ENCODE results near the gene ISM1. TPM values are rescaled to one million over a fixed set of nuclear protein-coding genes. Genes with fewer than 3 reads are reported as not detected.

ISM1 gene
- polyA plus RNA-seq, 1 experiment: 0.25 TPM

DNA sequence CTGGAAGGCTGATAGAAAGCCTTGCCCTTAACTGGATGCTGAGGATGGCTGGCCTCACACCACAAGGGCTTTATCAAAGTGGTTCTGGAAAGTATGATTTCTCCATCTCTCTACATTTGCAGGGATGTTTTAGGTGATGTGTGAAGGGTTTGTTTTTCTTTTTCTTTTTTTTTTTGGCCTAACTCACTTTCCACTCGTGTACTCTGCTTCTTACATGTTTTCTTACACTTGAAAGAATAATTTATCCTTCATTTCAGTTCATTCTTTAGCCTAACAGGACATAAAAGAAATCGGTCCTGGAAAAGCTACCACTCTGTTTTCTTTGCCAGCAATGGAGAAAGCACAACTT is 41.2 kb downstream of the ISM1 start:
- no peaks in the 10 kb centered on the region for H3K27me3 ChIP-seq (ENCODE audit: control insufficient read depth, insufficient read depth, low read length)
- ChIA-PET POLR2A (no interaction called here), CTCF (interaction anchor here (0.6 to 1.4 kb wide), 12 partner anchors 9 to 284 kb away, joined by 3 to 5 read pairs (median 4); no protein-coding TSS in a partner anchor)
- TF ChIP-seq, protein P1, sequence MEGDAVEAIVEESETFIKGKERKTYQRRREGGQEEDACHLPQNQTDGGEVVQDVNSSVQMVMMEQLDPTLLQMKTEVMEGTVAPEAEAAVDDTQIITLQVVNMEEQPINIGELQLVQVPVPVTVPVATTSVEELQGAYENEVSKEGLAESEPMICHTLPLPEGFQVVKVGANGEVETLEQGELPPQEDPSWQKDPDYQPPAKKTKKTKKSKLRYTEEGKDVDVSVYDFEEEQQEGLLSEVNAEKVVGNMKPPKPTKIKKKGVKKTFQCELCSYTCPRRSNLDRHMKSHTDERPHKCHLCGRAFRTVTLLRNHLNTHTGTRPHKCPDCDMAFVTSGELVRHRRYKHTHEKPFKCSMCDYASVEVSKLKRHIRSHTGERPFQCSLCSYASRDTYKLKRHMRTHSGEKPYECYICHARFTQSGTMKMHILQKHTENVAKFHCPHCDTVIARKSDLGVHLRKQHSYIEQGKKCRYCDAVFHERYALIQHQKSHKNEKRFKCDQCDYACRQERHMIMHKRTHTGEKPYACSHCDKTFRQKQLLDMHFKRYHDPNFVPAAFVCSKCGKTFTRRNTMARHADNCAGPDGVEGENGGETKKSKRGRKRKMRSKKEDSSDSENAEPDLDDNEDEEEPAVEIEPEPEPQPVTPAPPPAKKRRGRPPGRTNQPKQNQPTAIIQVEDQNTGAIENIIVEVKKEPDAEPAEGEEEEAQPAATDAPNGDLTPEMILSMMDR (IDR thresholded peaks at IDR 0.05; ENCODE audit: insufficient read depth, low read depth, low read length): no peak
- DNase-seq (ENCODE audit: low read depth): no peak
- no peaks in the 10 kb centered on the region for H3K36me3 ChIP-seq (ENCODE audit: control insufficient read depth, insufficient read depth, low read length)
- H3K4me3 ChIP-seq (ENCODE audit: low read depth, low read length): no peak overlapping the region

DNA sequence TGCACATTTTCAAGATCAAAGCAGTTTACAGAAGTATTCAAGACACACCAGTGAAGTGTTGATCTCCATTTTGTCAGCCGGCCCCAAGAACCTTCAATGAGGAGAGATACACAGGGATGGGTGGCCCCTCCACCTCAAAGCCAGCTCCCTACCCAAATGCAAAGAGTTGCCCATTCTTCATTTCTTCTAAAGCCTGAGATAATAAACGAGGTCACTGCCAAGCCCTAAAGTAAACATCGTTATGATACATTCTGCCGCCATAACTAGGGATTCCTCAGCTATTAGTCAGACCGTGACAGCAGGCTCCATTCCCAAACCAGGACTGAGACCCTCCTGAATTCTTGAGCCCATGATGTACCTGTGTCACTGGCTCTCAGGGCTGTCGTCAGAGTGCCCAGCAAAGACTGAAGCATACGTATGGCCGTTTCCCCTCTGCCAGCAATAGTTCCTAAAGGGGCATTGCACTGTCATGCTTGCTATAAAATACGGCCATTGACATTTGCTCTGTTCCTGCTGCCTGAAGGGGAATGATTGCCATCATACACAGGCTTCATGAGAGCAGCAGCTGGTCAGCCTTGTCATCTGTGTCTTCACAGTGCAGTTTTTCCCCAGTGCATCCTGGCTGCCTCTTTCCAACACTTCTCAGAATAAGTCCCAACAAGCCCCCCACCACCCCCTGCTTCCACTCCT is 41.7 kb downstream of the ISM1 start:
- ChIA-PET POLR2A (no interaction called here), CTCF (interaction anchor here (0.6 to 1.4 kb wide), 11 partner anchors 8 to 283 kb away, joined by 3 to 5 read pairs (median 4); no protein-coding TSS in a partner anchor)
- TF ChIP-seq, protein P1 (IDR thresholded peaks at IDR 0.05; ENCODE audit: insufficient read depth, low read depth, low read length): no peak
- Histone ChIP-seq H3K4me3 (ENCODE audit: low read depth, low read length) (no peak overlapping the region), H3K36me3 (ENCODE audit: control insufficient read depth, insufficient read depth, low read length) (no peaks in the 10 kb centered on the region), H3K27me3 (ENCODE audit: control insufficient read depth, insufficient read depth, low read length) (no peaks in the 10 kb centered on the region; the same call in 1 of the 2 replicates)
- DNase-seq (ENCODE audit: low read depth): no peak

DNA sequence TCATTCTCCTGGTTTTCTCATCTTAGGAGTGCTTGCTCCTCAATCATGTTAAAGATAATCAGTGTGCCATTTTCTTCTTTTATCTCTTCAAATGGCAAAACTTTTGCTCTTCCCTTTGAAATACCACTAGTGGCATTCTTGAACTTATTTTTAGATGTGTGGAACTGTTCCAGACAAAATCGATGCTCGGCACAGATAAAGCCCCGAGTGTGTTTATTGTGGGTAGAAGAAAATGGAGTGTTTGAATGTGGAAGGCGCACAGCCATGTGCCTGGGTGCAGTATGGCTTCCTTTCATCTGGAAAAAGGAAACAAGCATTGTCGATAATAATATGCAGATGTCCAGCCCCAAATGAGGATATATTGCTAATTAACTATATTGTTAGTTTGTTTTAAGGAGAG is 42.4 kb downstream of the ISM1 start:
- ChIA-PET POLR2A (no interaction called here), CTCF (interaction anchor here (1.8 kb wide), 1 partner anchor 11 kb away, joined by 7 read pairs; no protein-coding TSS in a partner anchor)
- Histone ChIP-seq H3K4me3 (ENCODE audit: low read depth, low read length) (no peak overlapping the region), H3K27me3 (ENCODE audit: control insufficient read depth, insufficient read depth, low read length) (no peaks in the 10 kb centered on the region; the same call in 1 of the 2 replicates), H3K36me3 (ENCODE audit: control insufficient read depth, insufficient read depth, low read length) (no peaks in the 10 kb centered on the region)
- TF ChIP-seq, protein P1 (IDR thresholded peaks at IDR 0.05; ENCODE audit: insufficient read depth, low read depth, low read length): no peak
- DNase-seq (ENCODE audit: low read depth): no peak

DNA sequence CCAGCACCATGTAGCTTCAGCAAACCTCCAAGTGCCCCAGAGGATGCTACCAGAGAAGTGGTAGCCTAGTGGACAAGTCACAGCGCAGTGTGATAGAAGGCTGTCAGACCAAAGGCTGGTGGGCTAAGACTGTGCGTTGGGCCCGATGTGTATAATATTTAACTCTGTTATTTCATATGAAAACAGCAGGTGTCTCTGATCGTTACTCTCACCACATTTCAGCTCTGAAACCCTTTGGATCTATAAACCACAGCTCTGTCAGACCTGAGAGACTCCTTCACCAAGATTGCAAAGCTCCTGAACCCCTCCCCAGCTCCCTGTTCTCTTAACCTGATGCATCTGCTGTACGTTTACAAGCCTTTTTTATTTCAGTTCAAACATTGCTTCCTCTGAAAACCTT is 43.8 kb downstream of the ISM1 start:
- POLR2A ChIA-PET: no interaction called here
- no peak for DNase-seq (ENCODE audit: low read depth)
- Histone ChIP-seq H3K4me3 (ENCODE audit: low read depth, low read length) (no peak overlapping the region), H3K36me3 (ENCODE audit: control insufficient read depth, insufficient read depth, low read length) (no peaks in the 10 kb centered on the region), H3K27me3 (ENCODE audit: control insufficient read depth, insufficient read depth, low read length) (no peaks in the 10 kb centered on the region; the same call in 1 of the 2 replicates)
- CTCF ChIA-PET: interaction anchor here (0.8 to 1.8 kb wide), 3 partner anchors 13 to 292 kb away, joined by 3 to 7 read pairs (median 3); no protein-coding TSS in a partner anchor
- TF ChIP-seq, protein P1 (IDR thresholded peaks at IDR 0.05; ENCODE audit: insufficient read depth, low read depth, low read length): no peak

DNA sequence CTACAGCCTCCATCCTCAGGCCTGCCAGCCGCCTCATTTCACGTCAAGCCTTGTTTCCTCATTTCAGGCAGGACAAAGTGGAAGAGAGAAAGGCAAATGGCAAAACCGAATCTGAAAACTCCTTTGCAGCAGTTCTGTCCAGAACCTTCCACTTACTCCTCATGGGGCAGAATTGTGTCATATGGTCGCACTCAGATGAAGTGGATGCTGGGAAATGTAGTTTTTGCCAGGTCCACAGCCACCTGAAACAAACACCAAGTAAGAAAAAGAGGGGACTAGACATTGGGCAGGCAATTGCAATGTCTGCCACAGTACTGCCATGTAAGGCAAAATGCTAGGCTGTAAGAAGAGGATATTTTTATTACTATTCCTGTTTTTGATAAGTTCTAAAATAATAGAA is 44.9 kb downstream of the ISM1 start:
- ChIA-PET POLR2A (no interaction called here), CTCF (no interaction called here)
- Histone ChIP-seq H3K36me3 (ENCODE audit: control insufficient read depth, insufficient read depth, low read length) (no peaks in the 10 kb centered on the region), H3K4me3 (ENCODE audit: low read depth, low read length) (no peak overlapping the region), H3K27me3 (ENCODE audit: control insufficient read depth, insufficient read depth, low read length) (no peaks in the 10 kb centered on the region; the same call in 1 of the 2 replicates)
- TF ChIP-seq, protein P1 (IDR thresholded peaks at IDR 0.05; ENCODE audit: insufficient read depth, low read depth, low read length): no peak
- no peak for DNase-seq (ENCODE audit: low read depth)
